Mesenchymal stem cell (in vitro differentiated cells and primary cell): Measurements from ENCODE around the gene PPIL1.

ENCODE experiments used
- DNase-seq: peaks from one replicate; pipeline ENCODE4 v3.0.0-alpha.2; 2013
- H2AFZ ChIP-seq: one replicate; pipeline ENCODE4 v1.6.1; 2013; ENCODE audit warnings: low read depth, mild to moderate bottlenecking, control low read depth, inconsistent platforms, low read length, moderate library complexity
- H2AK5ac ChIP-seq: 2 replicates; pipeline ENCODE4 v1.6.1; 2013; ENCODE audit warnings: low read length, moderate library complexity, mild to moderate bottlenecking, inconsistent platforms; ENCODE audit not compliant: severe bottlenecking
- H2BK120ac ChIP-seq: one replicate; pipeline ENCODE4 v1.6.1; 2013; ENCODE audit warnings: low read depth, mild to moderate bottlenecking, inconsistent platforms, low read length, moderate library complexity
- H2BK12ac ChIP-seq, 2 experiments: one replicate each; pipeline ENCODE4 v1.6.1; 2013; ENCODE audit warnings: inconsistent platforms in 2 of 2, low read length in 2 of 2, mild to moderate bottlenecking in 2 of 2, moderate library complexity in 2 of 2, control low read depth in 1 of 2
- H2BK15ac ChIP-seq: one replicate; pipeline ENCODE4 v1.6.1; 2013; ENCODE audit warnings: mild to moderate bottlenecking, low read depth, inconsistent platforms; ENCODE audit not compliant: poor library complexity, severe bottlenecking
- H2BK5ac ChIP-seq: 2 replicates; pipeline ENCODE4 v1.6.1; 2013; ENCODE audit warnings: low read depth, mild to moderate bottlenecking, low read length, control low read depth, inconsistent platforms; ENCODE audit not compliant: poor library complexity, severe bottlenecking
- H3K14ac ChIP-seq, 2 experiments: one replicate each; pipeline ENCODE4 v1.6.1; 2013; ENCODE audit warnings: inconsistent platforms in 2 of 2, low read length in 2 of 2, control low read depth in 1 of 2, mild to moderate bottlenecking in 1 of 2, moderate library complexity in 1 of 2
- H3K18ac ChIP-seq, 2 experiments: one replicate each; pipeline ENCODE4 v1.6.1; 2013; ENCODE audit warnings: inconsistent platforms in 2 of 2, low read length in 2 of 2, control low read depth in 1 of 2, low read depth in 1 of 2, mild to moderate bottlenecking in 1 of 2
- H3K23ac ChIP-seq, 2 experiments: one replicate each; pipeline ENCODE4 v1.6.1; 2013; ENCODE audit warnings: inconsistent platforms in 2 of 2, low read length in 2 of 2, mild to moderate bottlenecking in 2 of 2, moderate library complexity in 2 of 2, control low read depth in 1 of 2
- H3K27ac ChIP-seq: 2 replicates; pipeline ENCODE4 v1.5.1; 2013; ENCODE audit warnings: mild to moderate bottlenecking, moderate library complexity, low read length, control low read depth, inconsistent platforms; ENCODE audit not compliant: poor library complexity, severe bottlenecking
- H3K27me3 ChIP-seq, 2 experiments: 2 replicates each; pipeline versions ENCODE4 v1.6.1 to v1.7.0; 2013; ENCODE audit warnings: low read length in 2 of 2, mild to moderate bottlenecking in 2 of 2, moderate library complexity in 2 of 2, control low read depth in 1 of 2, inconsistent platforms in 1 of 2; ENCODE audit not compliant: control insufficient read depth in 1 of 2, insufficient read depth in 1 of 2
- H3K36me3 ChIP-seq, 2 experiments: 2 replicates each; pipeline versions ENCODE4 v1.6.1 to v1.7.0; 2013; ENCODE audit warnings: low read length in 2 of 2, control low read depth in 1 of 2, inconsistent platforms in 1 of 2, low read depth in 1 of 2, mild to moderate bottlenecking in 1 of 2; ENCODE audit not compliant: insufficient read depth in 2 of 2, control insufficient read depth in 1 of 2
- H3K4ac ChIP-seq, 2 experiments: one replicate each; pipeline ENCODE4 v1.6.1; 2013; ENCODE audit warnings: inconsistent platforms in 2 of 2, low read length in 2 of 2, mild to moderate bottlenecking in 2 of 2, moderate library complexity in 2 of 2, control low read depth in 1 of 2, low read depth in 1 of 2
- H3K4me1 ChIP-seq: 2 replicates; pipeline ENCODE4 v1.6.1; 2013; ENCODE audit warnings: low read depth, low read length, control low read depth; ENCODE audit not compliant: control insufficient read depth, insufficient read depth
- H3K4me2 ChIP-seq: 2 replicates; pipeline ENCODE4 v1.6.1; 2013; ENCODE audit warnings: low read length, mild to moderate bottlenecking, inconsistent platforms; ENCODE audit not compliant: poor library complexity, severe bottlenecking
- H3K4me3 ChIP-seq, 2 experiments: 2 replicates each; pipeline versions ENCODE4 v1.5.1 to v1.7.0; 2013; ENCODE audit warnings: low read length in 2 of 2, mild to moderate bottlenecking in 2 of 2, control low read depth in 1 of 2, low read depth in 1 of 2; ENCODE audit not compliant: insufficient read depth in 1 of 2
- H3K79me1 ChIP-seq: replicated peaks from 2 replicates; pipeline ENCODE4 v1.6.1; 2013; ENCODE audit warnings: mild to moderate bottlenecking, control low read depth, low read length, inconsistent platforms; ENCODE audit not compliant: poor library complexity, severe bottlenecking
- H3K9ac ChIP-seq: 2 replicates; pipeline ENCODE4 v1.7.0; 2013; ENCODE audit warnings: mild to moderate bottlenecking, low read length, moderate library complexity
- H3K9me3 ChIP-seq: 2 replicates; pipeline ENCODE4 v1.7.0; 2013; ENCODE audit warnings: mild to moderate bottlenecking, low read length; ENCODE audit not compliant: control insufficient read depth
- H4K8ac ChIP-seq: one replicate; pipeline ENCODE4 v1.6.1; 2013; ENCODE audit warnings: inconsistent platforms, mild to moderate bottlenecking, low read length, moderate library complexity
- H4K91ac ChIP-seq: one replicate; pipeline ENCODE4 v1.6.1; 2013; ENCODE audit warnings: mild to moderate bottlenecking, low read length, inconsistent platforms
- WGBS: methylation state at CpG from one replicate; pipeline ENCODE4 v1.1.7; 2013; ENCODE audit warnings: mixed read lengths; 5-methylcytosine and 5-hydroxymethylcytosine counted together

Gene PPIL1

DNA sequence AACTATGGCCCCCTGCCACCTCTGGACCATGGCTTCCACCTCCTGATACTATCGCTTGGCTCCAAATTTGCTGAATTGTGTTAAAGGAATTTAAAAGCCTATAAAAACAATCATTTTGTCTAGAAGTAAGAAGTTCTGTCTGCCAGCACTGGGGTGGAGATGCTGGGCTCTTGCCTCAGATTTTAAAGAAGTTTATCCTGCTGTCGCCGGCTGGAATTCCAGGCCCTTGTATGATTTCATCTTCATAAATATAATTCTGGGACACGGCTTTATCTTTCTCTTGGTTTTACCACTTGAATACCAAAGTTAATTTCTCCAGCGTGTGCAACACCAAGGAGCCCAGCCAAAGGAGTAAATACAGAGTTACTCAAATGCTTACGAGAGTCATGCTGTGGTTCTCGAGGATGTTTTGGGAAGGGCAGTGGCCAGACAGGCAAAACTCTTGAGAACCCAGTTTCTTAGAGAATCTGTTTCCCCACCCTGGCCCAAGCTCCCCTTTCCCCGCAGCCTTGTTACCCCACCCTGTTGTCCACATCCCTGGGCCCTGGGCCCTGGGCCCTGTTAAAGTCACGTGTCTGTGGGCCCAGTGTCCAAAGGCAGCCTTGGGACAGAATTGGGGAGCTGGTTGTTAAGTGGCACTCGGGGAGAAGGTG, 43.1 kb upstream of the PPIL1 start:
- Histone ChIP-seq H4K8ac (no peak overlapping the region), H3K27ac (no peak overlapping the region), H2BK15ac (no peak overlapping the region), H3K14ac (no peak overlapping the region), H3K4me2 (no peak overlapping the region), H2AFZ (no peak overlapping the region), H4K91ac (no peak overlapping the region), H3K4me3 (no peak overlapping the region), H3K4ac (no peak overlapping the region), H3K23ac (no peak overlapping the region), H3K9ac (peak overlapping the region; percentile 50), H3K79me1 (peaks cover 2% of the 10 kb centered on the region), H3K9me3 (no peaks in the 10 kb centered on the region), H2BK12ac (no peak overlapping the region), H2BK5ac (no peak overlapping the region), H3K36me3 (peaks cover 43 to 73% of the 10 kb centered on the region in 2 experiments), H2BK120ac (no peak overlapping the region), H3K4me1 (peaks cover 10% of the 10 kb centered on the region), H3K27me3 (no peaks in the 10 kb centered on the region), H2AK5ac (no peak overlapping the region), H3K18ac (no peak overlapping the region)
- DNase-seq, result no peak
- WGBS, result 100% methylated on average over 8 of the region's 10 CpGs

DNA sequence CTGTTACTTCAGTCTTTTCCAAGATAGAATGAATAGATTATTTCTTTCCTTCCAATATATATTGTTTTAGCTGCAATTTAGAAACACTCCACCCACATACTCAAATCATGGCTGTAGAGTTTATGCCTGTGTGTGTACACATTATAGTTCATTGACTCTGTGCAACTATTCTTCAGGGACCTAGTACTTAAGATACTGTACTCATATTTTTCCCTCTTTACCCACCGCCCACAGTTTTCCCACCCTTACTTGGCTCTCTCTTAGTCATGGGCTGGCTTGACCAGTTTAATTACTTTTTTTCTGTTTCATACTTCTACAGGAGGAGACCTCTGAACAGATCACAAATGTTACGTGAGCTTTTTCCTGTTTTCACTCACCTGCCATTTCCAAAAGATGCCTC, 41.5 kb upstream of the PPIL1 start:
- Histone ChIP-seq H3K9me3 (no peaks in the 10 kb centered on the region), H4K8ac (no peak overlapping the region), H3K4ac (no peak overlapping the region), H2AFZ (no peak overlapping the region), H4K91ac (no peak overlapping the region), H3K27ac (no peak overlapping the region), H3K4me1 (peaks cover 13% of the 10 kb centered on the region), H3K9ac (no peak overlapping the region), H2AK5ac (no peak overlapping the region), H3K18ac (no peak overlapping the region), H3K36me3 (peaks cover 37 to 72% of the 10 kb centered on the region in 2 experiments), H3K79me1 (peaks cover 2% of the 10 kb centered on the region), H2BK120ac (no peak overlapping the region), H3K27me3 (no peaks in the 10 kb centered on the region), H2BK15ac (no peak overlapping the region), H2BK12ac (no peak overlapping the region), H3K23ac (no peak overlapping the region), H2BK5ac (no peak overlapping the region), H3K4me3 (no peak overlapping the region), H3K4me2 (no peak overlapping the region), H3K14ac (no peak overlapping the region)
- DNase-seq, result no peak
- 98% methylated on average over 2 of the region's 2 CpGs for WGBS

DNA sequence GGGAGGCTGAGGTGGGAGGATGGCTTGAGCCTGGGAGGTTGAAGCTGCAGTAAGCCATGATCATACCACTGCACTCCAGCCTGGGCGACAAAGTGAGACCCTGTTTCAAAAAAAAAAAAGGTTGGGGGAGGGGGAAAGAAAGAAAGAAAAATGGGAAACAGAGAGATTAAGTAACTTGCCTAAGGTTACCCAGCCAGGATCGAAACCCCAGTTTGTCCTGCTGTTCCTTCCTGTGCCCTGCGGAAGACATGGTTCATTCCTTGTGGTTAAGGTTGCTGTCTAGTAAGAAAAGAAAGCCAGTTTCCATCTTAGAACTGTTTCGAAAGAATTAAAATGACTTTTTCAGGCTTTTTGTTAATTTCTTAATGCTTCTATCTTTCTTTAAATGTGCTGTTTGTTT, 41.0 kb upstream of the PPIL1 start:
- peaks cover 2% of the 10 kb centered on the region for H3K79me1 ChIP-seq
- H3K4me1 ChIP-seq, result peaks cover 13% of the 10 kb centered on the region
- H3K23ac ChIP-seq, result no peak overlapping the region
- DNase-seq, result no peak
- no peak overlapping the region for H3K14ac ChIP-seq
- no peak overlapping the region for H2BK15ac ChIP-seq
- no peak overlapping the region for H2BK120ac ChIP-seq
- H2BK12ac ChIP-seq, result no peak overlapping the region
- no peak overlapping the region for H2AK5ac ChIP-seq
- no peaks in the 10 kb centered on the region for H3K9me3 ChIP-seq
- H3K27me3 ChIP-seq, result no peaks in the 10 kb centered on the region
- H4K8ac ChIP-seq, result no peak overlapping the region
- H3K4me3 ChIP-seq, result no peak overlapping the region
- 96% methylated on average over 3 of the region's 4 CpGs for WGBS
- H3K4me2 ChIP-seq, result no peak overlapping the region
- H3K4ac ChIP-seq, result no peak overlapping the region
- no peak overlapping the region for H4K91ac ChIP-seq
- no peak overlapping the region for H2BK5ac ChIP-seq
- no peak overlapping the region for H2AFZ ChIP-seq
- no peak overlapping the region for H3K27ac ChIP-seq
- H3K36me3 ChIP-seq, result peaks cover 34 to 73% of the 10 kb centered on the region in 2 experiments
- no peak overlapping the region for H3K18ac ChIP-seq
- no peak overlapping the region for H3K9ac ChIP-seq

DNA sequence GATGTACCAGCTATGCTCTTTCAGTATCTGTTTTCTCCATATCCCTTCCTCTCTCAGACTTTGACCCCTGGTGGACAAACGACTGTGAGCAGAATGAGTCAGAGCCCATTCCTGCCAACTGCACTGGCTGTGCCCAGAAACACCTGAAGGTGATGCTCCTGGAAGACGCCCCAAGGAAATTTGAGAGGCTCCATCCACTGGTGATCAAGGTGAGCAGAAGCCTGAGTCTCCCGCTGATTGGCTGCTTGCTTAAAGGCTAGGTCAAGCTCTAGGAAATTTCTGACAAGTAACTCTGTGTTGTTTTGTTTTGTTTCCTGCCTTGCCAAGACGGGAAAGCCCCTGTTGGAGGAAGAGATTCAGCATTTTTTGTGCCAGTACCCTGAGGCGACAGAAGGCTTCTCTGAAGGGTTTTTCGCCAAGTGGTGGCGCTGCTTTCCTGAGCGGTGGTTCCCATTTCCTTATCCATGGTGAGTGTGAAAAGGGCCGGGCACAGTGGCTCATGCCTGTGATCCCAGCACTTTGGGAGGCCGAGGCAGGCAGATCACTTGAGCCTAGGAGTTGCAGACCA, 39.7 kb upstream of the PPIL1 start:
- Histone ChIP-seq H3K4me3 (no peak overlapping the region), H4K91ac (no peak overlapping the region), H2BK12ac (no peak overlapping the region), H3K27ac (no peak overlapping the region), H3K4me1 (peaks cover 11% of the 10 kb centered on the region), H2BK5ac (no peak overlapping the region), H3K14ac (no peak overlapping the region), H3K4ac (no peak overlapping the region), H2BK15ac (no peak overlapping the region), H3K23ac (no peak overlapping the region), H2AFZ (no peak overlapping the region), H3K4me2 (no peak overlapping the region), H3K18ac (no peak overlapping the region), H4K8ac (no peak overlapping the region), H3K9me3 (no peaks in the 10 kb centered on the region), H2AK5ac (peak overlapping the region; percentile 21), H3K27me3 (no peaks in the 10 kb centered on the region), H2BK120ac (no peak overlapping the region), H3K9ac (no peak overlapping the region), H3K36me3 (peaks cover 30 to 67% of the 10 kb centered on the region in 2 experiments), H3K79me1 (peaks cover 2% of the 10 kb centered on the region)
- DNase-seq, result peak; percentile 59
- whole genome bisulfite sequencing, result 61% methylated on average over 8 of the region's 10 CpGs
